AG04450 (cell line): ENCODE results near the gene ZDHHC11. TPM values are rescaled to one million over a fixed set of nuclear protein-coding genes. Genes with fewer than 3 reads are reported as not detected.

ENCODE experiments used
- CTCF ChIA-PET: fragments of 300-600, 350-600 bp; formaldehyde crosslinking; extraction: SDS; loops from one replicate; lab custom pipeline; 2022; ENCODE audit warnings: antibody characterized with exemption, inconsistent platforms; lab: Charles Lee
- POLR2A ChIA-PET: fragments of 350-600 bp; formaldehyde crosslinking; extraction: SDS; loops from one replicate; lab custom pipeline; 2021; ENCODE audit warnings: antibody characterized with exemption, inconsistent platforms; lab: Yijun Ruan, JAX
- DNase-seq: peaks from one replicate; pipeline ENCODE4 v3.0.0-alpha.2; 2011; ENCODE audit warnings: low read depth, low spot score
- H3K27ac ChIP-seq: one replicate; pipeline ENCODE4 v1.5.1; 2012; ENCODE audit warnings: low read depth, low read length, control low read depth
- H3K27me3 ChIP-seq: one replicate; pipeline ENCODE4 v1.6.0; 2012; ENCODE audit warnings: low read length; ENCODE audit not compliant: control insufficient read depth, insufficient read depth
- H3K4me3 ChIP-seq: 2 replicates; pipeline ENCODE4 v1.5.1; 2011; ENCODE audit warnings: mild to moderate bottlenecking, low read depth, low read length, control low read depth
- H3K9me3 ChIP-seq: 2 replicates; pipeline ENCODE4 v1.5.1; 2012; ENCODE audit warnings: low read length; ENCODE audit not compliant: control insufficient read depth, insufficient read depth
- polyA plus RNA-seq: library from polyadenylated mRNA; depleted of rRNA; stranded (reverse); fragments of >200 nt; gene quantifications from 2 replicates; pipeline ENCODE4 v1.2.3, GENCODE V29; 2011
- TF ChIP-seq, protein P1 (sequence below): IDR thresholded peaks from 2 replicates; pipeline ENCODE4 v1.5.1; 2011; ENCODE audit warnings: low read depth, low read length, control low read depth, inconsistent platforms

ZDHHC11 gene
- polyA plus RNA-seq, 1 experiment, result 0.26 TPM

DNA sequence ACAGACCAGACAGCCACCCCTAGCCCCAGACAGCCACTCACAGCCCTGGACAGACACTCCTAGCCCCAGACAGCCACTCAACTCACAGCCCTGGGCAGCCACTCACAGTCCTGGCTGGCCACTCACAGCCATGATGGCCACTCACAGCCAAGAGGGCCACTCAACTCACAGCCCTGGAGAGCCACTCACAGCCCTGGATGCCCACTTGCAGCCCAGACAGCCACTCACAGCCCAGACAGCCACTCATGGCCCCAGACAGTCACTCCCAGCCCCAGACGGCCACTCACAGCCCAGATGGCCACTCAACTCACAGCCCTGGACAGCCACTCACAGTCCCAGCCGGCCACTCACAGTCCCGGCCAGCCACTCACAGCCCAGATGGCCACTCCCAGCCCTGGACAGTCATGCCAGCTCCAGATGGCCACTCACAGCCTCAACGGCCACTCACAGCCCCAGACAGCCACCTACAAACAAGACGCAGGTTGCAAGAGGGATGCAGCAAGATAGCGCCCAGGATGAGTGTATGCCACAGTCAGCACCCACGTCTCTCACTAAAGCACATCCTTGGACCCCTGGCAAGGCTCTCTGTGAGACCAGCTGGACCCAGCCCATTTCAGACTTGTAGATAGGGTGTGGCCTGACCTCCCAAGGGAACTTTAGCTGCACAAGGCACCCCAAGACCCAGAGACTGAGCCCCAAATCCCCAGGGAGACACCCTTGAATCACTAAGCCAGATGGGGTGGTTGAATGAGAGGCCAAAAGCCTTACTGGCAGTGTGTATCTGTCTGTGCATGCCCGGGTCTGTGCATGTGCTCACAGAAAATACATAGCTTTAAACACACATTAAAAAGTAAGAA lies 88.7 kb downstream of the ZDHHC11 start:
- ChIA-PET POLR2A (no interaction called here), CTCF (no interaction called here)
- H3K27ac ChIP-seq, result no peak overlapping the region
- H3K4me3 ChIP-seq, result no peak overlapping the region
- peaks cover 9% of the 10 kb centered on the region for H3K27me3 ChIP-seq
- H3K9me3 ChIP-seq, result peaks cover 20% of the 10 kb centered on the region; the same call in 1 of the 2 replicates
- DNase-seq, result no peak
- TF ChIP-seq, protein P1, sequence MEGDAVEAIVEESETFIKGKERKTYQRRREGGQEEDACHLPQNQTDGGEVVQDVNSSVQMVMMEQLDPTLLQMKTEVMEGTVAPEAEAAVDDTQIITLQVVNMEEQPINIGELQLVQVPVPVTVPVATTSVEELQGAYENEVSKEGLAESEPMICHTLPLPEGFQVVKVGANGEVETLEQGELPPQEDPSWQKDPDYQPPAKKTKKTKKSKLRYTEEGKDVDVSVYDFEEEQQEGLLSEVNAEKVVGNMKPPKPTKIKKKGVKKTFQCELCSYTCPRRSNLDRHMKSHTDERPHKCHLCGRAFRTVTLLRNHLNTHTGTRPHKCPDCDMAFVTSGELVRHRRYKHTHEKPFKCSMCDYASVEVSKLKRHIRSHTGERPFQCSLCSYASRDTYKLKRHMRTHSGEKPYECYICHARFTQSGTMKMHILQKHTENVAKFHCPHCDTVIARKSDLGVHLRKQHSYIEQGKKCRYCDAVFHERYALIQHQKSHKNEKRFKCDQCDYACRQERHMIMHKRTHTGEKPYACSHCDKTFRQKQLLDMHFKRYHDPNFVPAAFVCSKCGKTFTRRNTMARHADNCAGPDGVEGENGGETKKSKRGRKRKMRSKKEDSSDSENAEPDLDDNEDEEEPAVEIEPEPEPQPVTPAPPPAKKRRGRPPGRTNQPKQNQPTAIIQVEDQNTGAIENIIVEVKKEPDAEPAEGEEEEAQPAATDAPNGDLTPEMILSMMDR, result no peak

DNA sequence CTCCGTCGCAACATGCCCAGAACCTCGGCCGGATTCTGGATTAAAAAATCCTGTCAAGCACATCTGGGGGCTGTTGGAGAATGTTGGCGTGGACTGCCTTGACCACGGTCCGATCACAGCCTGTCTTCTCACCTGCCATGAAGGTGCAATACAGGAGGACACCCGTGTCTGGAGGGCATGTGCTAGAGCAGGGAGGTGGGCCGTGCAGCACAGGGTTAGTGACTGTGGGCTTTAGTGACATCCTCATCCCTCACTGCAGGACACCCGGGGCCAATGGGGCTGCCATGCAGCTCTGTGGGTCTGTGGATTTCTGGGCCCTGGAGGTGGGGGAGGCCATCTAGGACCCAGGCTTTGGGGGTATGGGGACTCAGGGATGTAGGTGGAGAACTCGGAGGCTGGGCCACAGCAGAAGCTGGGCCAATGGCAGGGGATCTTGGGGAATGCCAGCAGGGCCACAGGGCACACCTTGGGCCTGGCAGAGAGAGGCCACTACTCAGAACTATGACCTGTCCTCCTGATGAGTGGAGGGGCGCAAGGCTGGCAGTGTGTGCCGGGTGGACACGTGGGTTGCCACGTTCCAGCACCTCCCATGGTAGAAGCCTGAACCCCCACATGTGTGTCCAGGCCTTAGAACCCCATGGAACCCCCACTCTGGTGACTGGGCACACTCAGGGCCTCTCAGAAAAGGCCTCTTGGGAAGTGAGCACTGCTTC lies 89.6 kb downstream of the ZDHHC11 start:
- CTCF ChIA-PET, result no interaction called here
- H3K4me3 ChIP-seq, result no peak overlapping the region
- POLR2A ChIA-PET, result no interaction called here

DNA sequence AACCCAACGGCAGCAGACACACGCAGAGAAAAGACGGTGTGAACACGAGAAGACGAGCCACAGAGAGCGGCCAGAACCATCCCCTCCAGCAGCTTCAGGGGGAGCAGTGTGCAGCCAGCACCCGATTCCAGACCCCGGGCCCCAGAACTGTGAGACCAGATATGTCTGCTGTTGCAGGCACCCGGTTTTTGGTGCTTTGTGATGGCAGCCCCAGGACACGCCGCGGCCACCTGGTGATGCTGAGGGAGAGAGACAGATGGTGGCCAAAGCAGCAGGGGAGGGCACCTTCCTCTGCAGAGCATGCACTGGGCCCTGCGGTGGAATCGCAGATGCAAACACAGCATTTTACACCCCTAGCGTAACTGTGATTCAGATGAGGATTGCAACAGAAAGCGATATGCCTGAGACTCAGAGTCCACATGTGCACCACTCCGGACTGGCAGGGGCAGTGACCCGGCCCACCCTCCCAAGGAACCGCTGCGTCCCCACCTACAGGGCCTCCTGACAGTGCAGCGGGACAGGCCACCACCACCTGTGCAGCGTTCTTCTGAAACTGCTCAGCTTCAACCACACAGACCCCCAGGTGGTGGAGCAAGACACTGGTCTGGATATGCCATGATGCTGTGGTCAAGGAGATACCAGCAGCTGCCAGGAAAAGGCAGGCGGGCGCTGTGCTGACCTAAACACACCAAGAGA lies 90.3 kb downstream of the ZDHHC11 start:
- Histone ChIP-seq H3K9me3 (peaks cover 8% of the 10 kb centered on the region; the same call in 1 of the 2 replicates), H3K27me3 (peaks cover 12% of the 10 kb centered on the region), H3K27ac (no peak overlapping the region), H3K4me3 (no peak overlapping the region)
- TF ChIP-seq, protein P1, result no peak
- ChIA-PET CTCF (no interaction called here), POLR2A (no interaction called here)
- no peak for DNase-seq

More for the DNA sequence above, 89.6 kb downstream of the ZDHHC11 start:
- DNase-seq, result no peak
- TF ChIP-seq, protein P1, result no peak
- Histone ChIP-seq H3K27ac (no peak overlapping the region), H3K9me3 (peaks cover 11% of the 10 kb centered on the region; the same call in 1 of the 2 replicates), H3K27me3 (peaks cover 12% of the 10 kb centered on the region)

DNA sequence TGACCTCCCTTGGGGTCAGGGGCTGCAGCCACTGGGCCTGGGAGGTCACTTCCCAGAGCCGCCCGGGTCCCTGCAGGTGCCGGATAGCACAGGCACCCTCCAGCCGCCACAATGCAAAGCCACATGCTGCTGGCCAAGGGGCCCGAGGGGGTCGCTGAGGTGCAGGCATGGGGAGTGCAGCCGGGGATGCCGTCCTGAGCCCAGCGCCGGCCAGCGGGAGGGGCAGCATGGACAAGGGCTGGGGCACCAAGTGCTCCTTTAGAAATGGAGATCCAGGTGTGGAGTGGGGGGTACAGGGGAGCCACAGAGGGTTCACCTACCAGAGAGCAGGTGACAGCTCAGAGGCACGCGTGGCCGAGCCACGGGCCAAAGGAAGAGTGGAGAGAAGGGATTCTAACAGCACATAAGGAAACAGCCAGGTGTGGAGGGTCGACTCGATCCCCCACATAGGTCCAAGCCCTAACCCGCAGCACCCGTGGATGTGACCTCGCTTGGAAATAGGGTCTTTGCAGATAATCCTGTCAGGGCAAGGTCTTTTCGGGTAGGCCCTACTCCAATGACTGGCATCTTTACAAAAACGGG lies 90.9 kb downstream of the ZDHHC11 start:
- Histone ChIP-seq H3K27ac (no peak overlapping the region), H3K9me3 (peaks cover 8% of the 10 kb centered on the region; the same call in 1 of the 2 replicates), H3K27me3 (peaks cover 12% of the 10 kb centered on the region), H3K4me3 (no peak overlapping the region)
- TF ChIP-seq, protein P1, result no peak
- POLR2A ChIA-PET, result no interaction called here
- no peak for DNase-seq
- CTCF ChIA-PET, result no interaction called here
